Neural progenitor cell (in vitro differentiated cells): Measurements from ENCODE around the gene AIF1. TPM values are rescaled to one million over a fixed set of nuclear protein-coding genes. Genes with fewer than 3 reads are reported as not detected.
A peak's percentile ranks its signal among the peaks of the same experiment; 100 is the strongest.

Experiments used
- DNase-seq: peaks from one replicate; pipeline ENCODE4 v3.0.0-alpha.2; 2016; ENCODE audit warnings: low spot score
- H2AFZ ChIP-seq: fragments of 200-600 bp; sonication (generic); replicated peaks from 2 replicates; pipeline ENCODE4 v1.6.1; 2016; ENCODE audit warnings: antibody characterized with exemption
- H3F3A ChIP-seq: fragments of 200-600 bp; sonication (generic); 2 replicates; pipeline ENCODE4 v1.6.1; 2016; ENCODE audit warnings: antibody characterized with exemption, low read depth
- H3K27ac ChIP-seq: fragments of 200-600 bp; sonication (generic); 2 replicates; pipeline ENCODE4 v1.5.1; 2016; ENCODE audit warnings: mild to moderate bottlenecking
- H3K27me3 ChIP-seq: fragments of 200-600 bp; sonication (generic); 2 replicates; pipeline ENCODE4 v1.6.1; 2016; ENCODE audit warnings: mild to moderate bottlenecking, moderate library complexity
- H3K36me3 ChIP-seq: fragments of 200-600 bp; sonication (generic); 2 replicates; pipeline ENCODE4 v1.5.1; 2016
- H3K4me1 ChIP-seq: fragments of 200-600 bp; sonication (generic); 2 replicates; pipeline ENCODE4 v1.6.1; 2016; ENCODE audit warnings: mixed run types
- H3K4me2 ChIP-seq: fragments of 200-600 bp; sonication (generic); 2 replicates; pipeline ENCODE4 v1.6.1; 2016
- H3K4me3 ChIP-seq: fragments of 200-600 bp; sonication (generic); 2 replicates; pipeline ENCODE4 v1.5.1; 2016
- H3K79me2 ChIP-seq: fragments of 200-600 bp; sonication (generic); 2 replicates; pipeline ENCODE4 v1.6.1; 2016; ENCODE audit warnings: low read depth
- H3K9ac ChIP-seq: fragments of 200-600 bp; sonication (generic); 2 replicates; pipeline ENCODE4 v1.6.1; 2016
- H3K9me3 ChIP-seq: fragments of 200-600 bp; sonication (generic); 2 replicates; pipeline ENCODE4 v1.5.1; 2016; ENCODE audit warnings: low read depth
- H4K20me1 ChIP-seq: fragments of 200-600 bp; sonication (generic); 2 replicates; pipeline ENCODE4 v1.6.1; 2016; ENCODE audit warnings: low read depth
- H3K27ac Mint-ChIP-seq: 3 replicates; pipeline ENCODE4 v1.8.0; 2021; ENCODE audit warnings: mixed read lengths
- H3K27me3 Mint-ChIP-seq: 2 replicates; pipeline ENCODE4 v1.8.0; 2022; ENCODE audit warnings: low read depth, mild to moderate bottlenecking, inconsistent platforms, moderate library complexity, mixed read lengths; ENCODE audit not compliant: insufficient read depth
- H3K36me3 Mint-ChIP-seq: 3 replicates; pipeline ENCODE4 v1.8.0; 2021; ENCODE audit warnings: mixed read lengths
- H3K4me1 Mint-ChIP-seq: 3 replicates; pipeline ENCODE4 v1.8.0; 2021; ENCODE audit warnings: mixed read lengths
- H3K4me3 Mint-ChIP-seq: 3 replicates; pipeline ENCODE4 v1.8.0; 2021; ENCODE audit warnings: mild to moderate bottlenecking, moderate library complexity, mixed read lengths
- H3K9me3 Mint-ChIP-seq: 3 replicates; pipeline ENCODE4 v1.8.0; 2020; ENCODE audit warnings: mixed read lengths
- EZH2 ChIP-seq: fragments of 200-600 bp; sonication (generic); IDR thresholded peaks from 2 replicates; pipeline ENCODE4 v1.6.1; 2017; ENCODE audit warnings: antibody characterized with exemption, mild to moderate bottlenecking, moderate library complexity
- EZH2phosphoT487 ChIP-seq: fragments of 200-600 bp; sonication (generic); IDR thresholded peaks from 2 replicates; pipeline ENCODE4 v1.6.1; 2017; ENCODE audit warnings: antibody characterized with exemption
- total RNA-seq: library from RNA; depleted of rRNA; stranded (reverse); fragments of >200 nt; gene quantifications from 2 replicates; pipeline ENCODE4 v1.2.3, GENCODE V29; 2015; ENCODE audit warnings: low replicate concordance
- TF ChIP-seq, protein P1 (sequence below): fragments of 200-600 bp; sonication (generic); IDR thresholded peaks from 2 replicates; pipeline ENCODE4 v1.5.1; 2017; ENCODE audit warnings: antibody characterized with exemption, mild to moderate bottlenecking

AIF1 gene
- total RNA-seq, 1 donor from 2014 or later, result not detected

DNA sequence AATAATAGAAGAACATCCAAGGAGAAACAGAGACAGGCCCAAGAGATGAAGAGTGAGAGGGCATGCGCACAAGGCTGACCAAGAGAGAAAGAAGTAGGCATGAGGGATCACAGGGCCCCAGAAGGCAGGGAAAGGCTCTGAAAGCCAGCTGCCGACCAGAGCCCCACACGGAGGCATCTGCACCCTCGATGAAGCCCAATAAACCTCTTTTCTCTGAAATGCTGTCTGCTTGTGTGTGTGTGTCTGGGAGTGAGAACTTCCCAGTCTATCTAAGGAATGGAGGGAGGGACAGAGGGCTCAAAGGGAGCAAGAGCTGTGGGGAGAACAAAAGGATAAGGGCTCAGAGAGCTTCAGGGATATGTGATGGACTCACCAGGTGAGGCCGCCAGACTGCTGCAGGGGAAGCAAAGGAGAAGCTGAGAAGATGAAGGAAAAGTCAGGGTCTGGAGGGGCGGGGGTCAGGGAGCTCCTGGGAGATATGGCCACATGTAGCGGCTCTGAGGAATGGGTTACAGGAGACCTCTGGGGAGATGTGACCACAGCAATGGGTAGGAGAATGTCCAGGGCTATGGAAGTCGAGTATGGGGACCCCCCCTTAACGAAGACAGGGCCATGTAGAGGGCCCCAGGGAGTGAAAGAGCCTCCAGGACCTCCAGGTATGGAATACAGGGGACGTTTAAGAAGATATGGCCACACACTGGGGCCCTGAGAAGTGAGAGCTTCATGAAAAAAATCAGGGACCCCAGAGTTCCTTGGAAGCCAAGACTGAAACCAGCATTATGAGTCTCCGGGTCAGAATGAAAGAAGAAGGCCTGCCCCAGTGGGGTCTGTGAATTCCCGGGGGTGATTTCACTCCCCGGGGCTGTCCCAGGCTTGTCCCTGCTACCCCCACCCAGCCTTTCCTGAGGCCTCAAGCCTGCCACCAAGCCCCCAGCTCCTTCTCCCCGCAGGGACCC, 40.6 kb upstream of the AIF1 start:
- Histone ChIP-seq H3K27ac (no peak overlapping the region), H3K27me3 (no peaks in the 10 kb centered on the region), H3K4me3 (no peak overlapping the region), H3K36me3 (no peaks in the 10 kb centered on the region), H3F3A (no peaks in the 10 kb centered on the region), H3K4me1 (peaks cover 6% of the 10 kb centered on the region), H3K9ac (no peak overlapping the region), H2AFZ (no peak overlapping the region), H3K79me2 (no peaks in the 10 kb centered on the region), H3K9me3 (no peaks in the 10 kb centered on the region), H4K20me1 (no peaks in the 10 kb centered on the region), H3K4me2 (no peak overlapping the region)
- no peaks in the 10 kb centered on the region for H3K4me1 Mint-ChIP-seq
- no peak for DNase-seq
- no peaks in the 10 kb centered on the region for H3K9me3 Mint-ChIP-seq
- H3K27me3 Mint-ChIP-seq, result peaks cover 16% of the 10 kb centered on the region
- no peak overlapping the region for H3K4me3 Mint-ChIP-seq
- no peaks in the 10 kb centered on the region for H3K36me3 Mint-ChIP-seq
- TF ChIP-seq EZH2phosphoT487 (no peak), EZH2 (no peak)
- TF ChIP-seq, protein P1, sequence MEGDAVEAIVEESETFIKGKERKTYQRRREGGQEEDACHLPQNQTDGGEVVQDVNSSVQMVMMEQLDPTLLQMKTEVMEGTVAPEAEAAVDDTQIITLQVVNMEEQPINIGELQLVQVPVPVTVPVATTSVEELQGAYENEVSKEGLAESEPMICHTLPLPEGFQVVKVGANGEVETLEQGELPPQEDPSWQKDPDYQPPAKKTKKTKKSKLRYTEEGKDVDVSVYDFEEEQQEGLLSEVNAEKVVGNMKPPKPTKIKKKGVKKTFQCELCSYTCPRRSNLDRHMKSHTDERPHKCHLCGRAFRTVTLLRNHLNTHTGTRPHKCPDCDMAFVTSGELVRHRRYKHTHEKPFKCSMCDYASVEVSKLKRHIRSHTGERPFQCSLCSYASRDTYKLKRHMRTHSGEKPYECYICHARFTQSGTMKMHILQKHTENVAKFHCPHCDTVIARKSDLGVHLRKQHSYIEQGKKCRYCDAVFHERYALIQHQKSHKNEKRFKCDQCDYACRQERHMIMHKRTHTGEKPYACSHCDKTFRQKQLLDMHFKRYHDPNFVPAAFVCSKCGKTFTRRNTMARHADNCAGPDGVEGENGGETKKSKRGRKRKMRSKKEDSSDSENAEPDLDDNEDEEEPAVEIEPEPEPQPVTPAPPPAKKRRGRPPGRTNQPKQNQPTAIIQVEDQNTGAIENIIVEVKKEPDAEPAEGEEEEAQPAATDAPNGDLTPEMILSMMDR, result no peak
- H3K27ac Mint-ChIP-seq, result peak overlapping the region; percentile 58

- H3K4me1 ChIP-seq, result peaks cover 6% of the 10 kb centered on the region
- no peak for TF ChIP-seq EZH2phosphoT487
- no peak for TF ChIP-seq EZH2
- TF ChIP-seq, protein P1, result no peak
- no peaks in the 10 kb centered on the region for H3K79me2 ChIP-seq
- H3K27me3 ChIP-seq, result peaks cover 7% of the 10 kb centered on the region
- H3K27me3 Mint-ChIP-seq, result peaks cover 18% of the 10 kb centered on the region
- H3K36me3 ChIP-seq, result no peaks in the 10 kb centered on the region
- no peaks in the 10 kb centered on the region for H4K20me1 ChIP-seq
- H3K4me3 Mint-ChIP-seq, result no peak within 1 kb of the TSS
- H2AFZ ChIP-seq, result no peak within 1 kb of the TSS
- peaks cover 3% of the 10 kb centered on the region for H3K4me1 Mint-ChIP-seq
- H3F3A ChIP-seq, result no peaks in the 10 kb centered on the region
- H3K36me3 Mint-ChIP-seq, result no peaks in the 10 kb centered on the region
- no peak within 1 kb of the TSS for H3K4me2 ChIP-seq
- H3K27ac ChIP-seq, result no peak within 1 kb of the TSS
- no peaks in the 10 kb centered on the region for H3K9me3 Mint-ChIP-seq
- no peak within 1 kb of the TSS for H3K4me3 ChIP-seq
- no peak within 1 kb of the TSS for H3K27ac Mint-ChIP-seq
- H3K9ac ChIP-seq, result no peak within 1 kb of the TSS
- no peaks in the 10 kb centered on the region for H3K9me3 ChIP-seq
- no peak for DNase-seq
These were observed 39.6 kb upstream of the AIF1 start, which contains the start of gene TNF for GRCh38 chr6:31575335-31575901. TNF (plus strand) TSS chr6:31575565; CDS start chr6:31575742, 177 bp downstream.

- peaks cover 9% of the 10 kb centered on the region for H3K27me3 ChIP-seq
- peaks cover 20% of the 10 kb centered on the region for H3K27me3 Mint-ChIP-seq
These were observed 38.9 kb upstream of the AIF1 start for GRCh38 chr6:31575952-31576685.

More at GRCh38 chr6:31575952-31576685, 38.9 kb upstream of the AIF1 start:
- Histone ChIP-seq H3K9me3 (no peaks in the 10 kb centered on the region), H3F3A (no peaks in the 10 kb centered on the region), H2AFZ (no peak overlapping the region), H4K20me1 (no peaks in the 10 kb centered on the region), H3K27ac (no peak overlapping the region), H3K36me3 (no peaks in the 10 kb centered on the region), H3K9ac (no peak overlapping the region), H3K4me2 (no peak overlapping the region), H3K4me3 (no peak overlapping the region), H3K4me1 (peaks cover 6% of the 10 kb centered on the region), H3K79me2 (no peaks in the 10 kb centered on the region)
- H3K4me3 Mint-ChIP-seq, result no peak overlapping the region
- no peaks in the 10 kb centered on the region for H3K9me3 Mint-ChIP-seq
- peaks cover 7% of the 10 kb centered on the region for H3K4me1 Mint-ChIP-seq
- no peak for TF ChIP-seq EZH2
- TF ChIP-seq EZH2phosphoT487, result no peak
- TF ChIP-seq, protein P1, result no peak
- H3K36me3 Mint-ChIP-seq, result no peaks in the 10 kb centered on the region
- no peak for DNase-seq
- no peak overlapping the region for H3K27ac Mint-ChIP-seq
